ENCODE measurements around the gene MTOR. TPM values are rescaled to one million over a fixed set of nuclear protein-coding genes. Genes with fewer than 3 reads are reported as not detected.

Gene MTOR
- total and polyA plus RNA-seq, 10 donors: 12.5 to 50.9 (median 35.5) TPM

DNA sequence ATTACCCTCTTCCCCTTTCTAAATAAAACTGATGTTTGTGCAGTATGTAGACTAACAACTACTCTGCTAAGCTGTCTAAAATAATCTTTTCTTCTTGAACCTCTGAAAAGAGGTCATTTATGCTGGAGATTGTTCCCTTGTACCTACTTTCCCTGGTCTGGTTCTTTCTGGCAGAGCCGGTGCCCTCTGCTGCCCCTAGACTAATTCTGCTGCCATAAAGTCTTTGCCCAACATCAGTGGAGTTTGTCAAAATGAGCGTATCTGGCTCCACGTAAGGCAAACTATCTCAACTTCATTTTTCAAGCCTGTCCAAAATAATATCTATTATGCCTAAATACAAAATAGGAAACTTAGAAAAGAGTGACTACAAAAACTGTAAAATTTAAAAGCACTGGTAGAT is 104.1 kb downstream of the MTOR start:
- TF ChIP-seq POLR2A (IDR thresholded peaks at IDR 0.05): no peak
- TF ChIP-seq, protein P1, sequence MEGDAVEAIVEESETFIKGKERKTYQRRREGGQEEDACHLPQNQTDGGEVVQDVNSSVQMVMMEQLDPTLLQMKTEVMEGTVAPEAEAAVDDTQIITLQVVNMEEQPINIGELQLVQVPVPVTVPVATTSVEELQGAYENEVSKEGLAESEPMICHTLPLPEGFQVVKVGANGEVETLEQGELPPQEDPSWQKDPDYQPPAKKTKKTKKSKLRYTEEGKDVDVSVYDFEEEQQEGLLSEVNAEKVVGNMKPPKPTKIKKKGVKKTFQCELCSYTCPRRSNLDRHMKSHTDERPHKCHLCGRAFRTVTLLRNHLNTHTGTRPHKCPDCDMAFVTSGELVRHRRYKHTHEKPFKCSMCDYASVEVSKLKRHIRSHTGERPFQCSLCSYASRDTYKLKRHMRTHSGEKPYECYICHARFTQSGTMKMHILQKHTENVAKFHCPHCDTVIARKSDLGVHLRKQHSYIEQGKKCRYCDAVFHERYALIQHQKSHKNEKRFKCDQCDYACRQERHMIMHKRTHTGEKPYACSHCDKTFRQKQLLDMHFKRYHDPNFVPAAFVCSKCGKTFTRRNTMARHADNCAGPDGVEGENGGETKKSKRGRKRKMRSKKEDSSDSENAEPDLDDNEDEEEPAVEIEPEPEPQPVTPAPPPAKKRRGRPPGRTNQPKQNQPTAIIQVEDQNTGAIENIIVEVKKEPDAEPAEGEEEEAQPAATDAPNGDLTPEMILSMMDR (IDR thresholded peaks at IDR 0.05 in 8 of 11, conservative IDR thresholded peaks at IDR 0.05 in 3 of 11): no peak
- TF ChIP-seq POLR2AphosphoS5 (IDR thresholded peaks at IDR 0.05): no peak
- Histone ChIP-seq H3K9me3 (no peaks in the 10 kb centered on the region), H3K4me3 (no peak overlapping the region), H3K27ac (no peak overlapping the region), H3K27me3 (replicated peaks in 1 of 7) (no peaks in the 10 kb centered on the region), H3K36me3 (peaks cover 0 to 86% (median 30%) of the 10 kb centered on the region in 6 donors), H3K4me1 (peaks cover 0 to 23% (median 6%) of the 10 kb centered on the region in 6 donors)
- intact Hi-C loops (cut with DNase I; ENCODE audit: low total_unique reads): no loop called here
- DNase-seq: no peak
- 90 to 97% (median 92%) methylated on average over 3 of the region's 3 CpGs for WGBS, 5 donors

DNA sequence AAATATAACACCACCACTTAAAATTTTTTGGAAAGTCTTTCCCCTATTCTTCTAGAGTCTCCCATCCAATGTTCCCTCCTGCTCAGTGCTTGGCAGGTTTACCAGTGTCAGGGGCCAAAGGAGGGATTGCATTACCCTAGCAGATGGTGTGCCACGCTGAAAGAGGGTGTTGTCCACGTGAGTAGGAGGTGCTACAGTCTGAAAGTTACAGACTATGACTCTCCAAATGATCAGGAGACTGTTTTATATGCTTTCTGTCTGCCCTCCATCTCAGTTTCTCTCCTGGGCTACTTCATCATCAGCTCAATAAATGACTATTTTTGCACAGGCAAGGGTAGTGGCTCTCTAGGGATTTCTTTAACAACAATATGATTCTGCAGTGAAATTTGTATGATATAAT is 104.5 kb downstream of the MTOR start:
- no peak for TF ChIP-seq POLR2A (IDR thresholded peaks at IDR 0.05)
- TF ChIP-seq, protein P1 (IDR thresholded peaks at IDR 0.05 in 8 of 11, conservative IDR thresholded peaks at IDR 0.05 in 3 of 11): no peak
- no peak for TF ChIP-seq POLR2AphosphoS5 (IDR thresholded peaks at IDR 0.05)
- intact Hi-C loops (cut with DNase I; ENCODE audit: low total_unique reads): no loop called here
- Histone ChIP-seq H3K4me1 (peaks cover 0 to 23% (median 6%) of the 10 kb centered on the region in 6 donors), H3K27me3 (replicated peaks in 1 of 7) (no peaks in the 10 kb centered on the region), H3K36me3 (peaks cover 0 to 90% (median 32%) of the 10 kb centered on the region in 6 donors), H3K4me3 (no peak overlapping the region), H3K9me3 (no peaks in the 10 kb centered on the region), H3K27ac (no peak overlapping the region)
- 44 to 60% (median 53%) methylated on average over 2 of the region's 2 CpGs for WGBS, 5 donors
- no peak for DNase-seq

DNA sequence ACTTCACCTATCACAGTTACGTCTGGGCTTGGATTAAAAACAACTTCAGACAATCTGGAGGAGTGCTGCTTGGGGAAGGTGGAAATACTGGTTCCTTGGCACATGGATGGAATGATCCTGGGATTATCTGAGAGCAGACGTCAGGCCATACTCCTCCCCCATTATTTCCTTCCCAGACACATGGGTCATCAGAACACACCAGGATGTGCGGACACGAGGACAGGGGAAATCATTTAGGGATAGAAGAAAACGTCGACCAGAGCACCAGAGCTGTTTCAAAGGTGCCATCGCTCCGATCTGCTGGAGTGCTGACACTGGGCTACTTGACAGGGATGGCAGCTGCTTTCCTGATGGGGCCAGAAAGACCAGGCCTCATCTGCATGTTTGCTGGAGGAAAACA is 105.0 kb downstream of the MTOR start:
- no peak overlapping the region for H3K4me3 ChIP-seq
- H3K27ac ChIP-seq: no peak overlapping the region
- WGBS, 5 donors: 72 to 89% (median 77%) methylated on average over 8 of the region's 8 CpGs
- intact Hi-C loops (cut with DNase I; ENCODE audit: low total_unique reads): no loop called here
- no peaks in the 10 kb centered on the region for H3K9me3 ChIP-seq
- DNase-seq: no peak
- H3K27me3 ChIP-seq (replicated peaks in 1 of 7): no peaks in the 10 kb centered on the region
- H3K36me3 ChIP-seq: peaks cover 0 to 94% (median 35%) of the 10 kb centered on the region in 6 donors
- TF ChIP-seq POLR2AphosphoS5 (IDR thresholded peaks at IDR 0.05) (no peak), POLR2A (IDR thresholded peaks at IDR 0.05) (no peak)
- TF ChIP-seq, protein P1 (IDR thresholded peaks at IDR 0.05 in 8 of 11, conservative IDR thresholded peaks at IDR 0.05 in 3 of 11): no peak
- H3K4me1 ChIP-seq: peaks cover 0 to 23% (median 6%) of the 10 kb centered on the region in 6 donors

DNA sequence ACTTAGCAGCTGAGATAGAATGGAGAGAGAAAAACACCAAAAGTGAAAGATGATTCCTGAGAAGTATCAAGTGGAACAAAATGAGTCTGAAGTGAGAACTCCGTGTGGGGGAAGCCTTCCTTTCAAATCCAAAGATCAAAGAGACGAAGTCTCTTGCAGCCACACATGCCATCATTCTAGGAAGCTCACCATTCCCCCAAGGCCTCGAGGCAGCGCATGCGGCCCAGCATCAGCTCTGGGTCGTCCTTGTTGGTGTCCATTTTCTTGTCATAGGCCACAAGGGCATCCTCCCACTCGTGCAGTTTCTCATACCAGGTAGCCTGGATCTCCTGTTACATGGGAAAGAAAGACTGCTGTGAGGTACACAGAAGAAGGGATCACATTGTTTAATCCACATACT is 105.4 kb downstream of the MTOR start:
- peaks cover 0 to 94% (median 37%) of the 10 kb centered on the region in 6 donors for H3K36me3 ChIP-seq
- intact Hi-C loops (cut with DNase I; ENCODE audit: low total_unique reads): no loop called here
- 78 to 86% (median 84%) methylated on average over 7 of the region's 7 CpGs for WGBS, 5 donors
- TF ChIP-seq POLR2AphosphoS5 (IDR thresholded peaks at IDR 0.05): no peak
- TF ChIP-seq, protein P1 (IDR thresholded peaks at IDR 0.05 in 8 of 11, conservative IDR thresholded peaks at IDR 0.05 in 3 of 11): no peak
- TF ChIP-seq POLR2A (IDR thresholded peaks at IDR 0.05): no peak
- H3K4me1 ChIP-seq: peaks cover 0 to 23% (median 6%) of the 10 kb centered on the region in 6 donors
- H3K4me3 ChIP-seq: no peak overlapping the region
- H3K27me3 ChIP-seq (replicated peaks in 1 of 7): no peaks in the 10 kb centered on the region
- no peaks in the 10 kb centered on the region for H3K9me3 ChIP-seq
- DNase-seq: no peak
- H3K27ac ChIP-seq: no peak overlapping the region

All from spleen (tissue), 11 donors.